ENCODE measurements around the gene ITGA7.
A peak's percentile ranks its signal among the peaks of the same experiment; 100 is the strongest.

ITGA7 gene

DNA sequence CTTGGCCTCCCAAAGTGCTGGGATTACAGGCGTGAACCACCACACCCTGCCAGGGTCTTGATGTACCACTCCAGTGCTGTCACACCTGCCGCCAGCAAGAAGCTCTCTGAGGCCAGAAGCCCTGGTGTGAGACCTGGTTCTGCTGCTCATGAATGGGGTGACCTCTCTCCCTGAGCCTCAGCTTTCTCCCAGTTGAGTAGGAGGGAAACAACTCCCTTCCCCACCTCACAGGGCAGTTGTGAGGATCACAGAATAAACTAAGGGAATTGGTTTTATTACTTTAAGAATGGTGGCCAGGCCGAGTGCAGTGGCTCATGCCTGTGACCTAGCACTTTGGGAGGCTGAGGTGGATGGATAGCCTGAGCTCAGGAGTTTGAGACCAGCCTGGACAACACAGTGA, 26.9 kb upstream of the ITGA7 start:
- no peak for DNase-seq

- DNase-seq = no peak
These were observed 26.2 kb upstream of the ITGA7 start for GRCh38 chr12:55733858-55734257.

GRCh38 chr12:55733021-55733555, 25.4 kb upstream of the ITGA7 start:
- DNase-seq = no peak

GRCh38 chr12:55732288-55732687, 24.6 kb upstream of the ITGA7 start:
- no peak for DNase-seq

- peak; percentile 35 for DNase-seq
These were observed 22.4 kb upstream of the ITGA7 start for GRCh38 chr12:55729819-55730818.

DNA sequence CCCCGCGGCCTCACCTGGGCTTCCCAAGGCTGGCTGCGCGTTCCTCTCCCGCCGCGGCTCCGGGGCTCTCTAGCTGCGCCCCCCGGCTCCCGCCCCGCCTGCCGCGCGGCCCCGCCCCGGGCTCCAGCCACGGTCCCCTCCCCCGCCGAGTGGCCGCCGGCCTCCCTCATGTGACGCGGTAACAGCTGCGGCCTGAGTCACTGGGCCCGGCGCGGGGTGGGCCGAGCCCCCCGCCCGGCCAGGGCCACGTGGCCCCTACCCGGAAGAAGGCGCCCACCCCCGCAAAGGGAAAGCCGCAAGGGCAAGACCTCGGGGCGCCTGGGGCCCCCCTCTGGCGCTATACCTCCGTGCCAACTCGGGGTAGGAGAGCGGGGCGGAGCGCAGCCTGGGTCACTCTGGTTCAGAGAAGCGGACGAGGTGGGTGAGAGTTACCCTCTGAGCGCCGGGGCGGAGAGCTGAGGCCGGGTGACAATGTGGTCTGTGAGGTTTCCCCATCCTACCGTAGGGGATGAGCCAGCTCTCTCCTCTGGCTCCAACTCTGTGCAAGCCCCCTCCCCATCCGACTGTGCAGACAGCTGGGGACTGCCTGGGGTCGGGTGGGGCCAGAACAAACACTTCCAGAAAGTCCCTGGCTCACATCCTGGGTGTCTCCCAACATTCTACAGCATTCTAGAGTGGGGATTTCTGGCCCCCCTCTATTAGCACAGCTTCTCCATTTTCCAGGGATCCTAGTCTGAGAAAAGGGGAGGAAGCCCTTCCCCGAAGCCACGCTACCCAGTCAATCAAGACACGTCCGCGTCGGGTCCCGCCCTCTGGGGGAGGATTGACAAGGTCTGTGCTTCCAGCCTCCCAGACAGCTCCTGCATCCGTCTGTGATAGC, 21.5 kb upstream of the ITGA7 start, which contains the start of gene CD63:
Gene CD63, minus strand, starts transcription at position 71 of the 880 bp plus-strand sequence. CDS start 668 bp downstream, outside the sequence.
- peak; percentile 51 for DNase-seq

- DNase-seq = no peak
These were observed 20.7 kb upstream of the ITGA7 start for GRCh38 chr12:55728186-55728938.

DNA sequence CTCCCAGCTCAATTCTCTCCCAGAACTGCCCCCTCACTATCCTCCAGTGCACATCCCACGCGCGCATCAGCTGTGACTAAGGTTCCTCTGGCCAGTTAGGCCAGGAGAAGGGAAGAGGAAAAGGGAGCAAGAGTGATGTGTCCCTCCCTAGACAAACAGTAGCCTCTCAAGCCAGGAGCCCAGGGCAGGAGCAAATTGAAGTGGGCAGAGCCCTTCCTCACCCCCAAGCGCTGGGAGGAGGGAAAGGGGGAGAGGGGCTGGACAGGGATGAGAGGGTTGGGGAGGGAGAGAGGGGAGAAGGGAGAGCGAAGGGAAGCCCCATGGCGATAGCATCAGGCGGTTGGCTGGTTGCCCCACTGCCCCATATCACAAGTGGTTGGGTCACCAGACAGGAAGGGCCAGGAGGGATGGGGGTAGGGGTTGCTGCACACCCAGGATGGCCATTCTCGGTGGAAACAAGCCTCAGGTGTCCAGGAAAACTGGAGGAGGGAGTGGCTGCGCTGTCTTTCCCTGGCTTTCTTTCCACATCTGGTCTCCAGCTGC, 20.0 kb upstream of the ITGA7 start:
- DNase-seq = no peak

DNA sequence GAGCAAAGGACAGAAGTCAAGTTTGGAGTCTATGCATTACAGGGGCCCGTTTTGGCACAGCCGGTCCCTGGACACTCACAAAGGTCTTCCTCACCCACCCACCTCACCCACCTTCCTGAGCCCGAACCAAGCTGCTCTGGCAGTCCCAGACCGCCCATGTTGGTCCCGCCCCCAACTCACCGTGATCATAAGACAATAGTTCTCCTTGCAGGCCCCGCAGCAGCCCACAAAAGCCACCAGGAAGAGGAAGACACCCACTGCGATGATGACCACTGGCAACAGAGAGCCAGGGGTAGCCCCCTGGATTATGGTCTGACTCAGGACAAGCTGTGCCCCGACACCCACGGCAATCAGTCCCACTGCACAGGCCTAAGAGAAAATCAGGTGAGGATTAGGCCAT, 19.3 kb upstream of the ITGA7 start:
- DNase-seq = no peak

- no peak for DNase-seq
These were observed 17.9 kb upstream of the ITGA7 start for GRCh38 chr12:55725556-55725955.

DNA sequence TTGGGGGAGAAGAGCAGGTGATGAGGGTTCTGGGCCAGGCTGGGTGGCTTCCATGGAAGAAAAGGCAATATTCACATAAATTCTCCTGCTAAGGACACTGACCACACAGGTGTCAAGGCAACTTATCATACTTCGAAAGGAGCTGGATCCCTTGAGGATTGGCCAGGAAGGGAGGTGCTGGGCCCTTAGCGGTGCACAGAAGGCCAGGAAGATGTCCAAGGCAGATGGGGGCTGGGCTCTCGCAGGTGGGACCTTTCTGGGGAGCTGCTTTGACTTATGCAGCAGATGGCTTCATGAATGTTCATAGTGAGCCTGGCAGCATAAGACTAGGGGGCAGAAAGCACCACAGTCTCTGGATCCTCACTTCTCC, 17.2 kb upstream of the ITGA7 start:
- no peak for DNase-seq

DNA sequence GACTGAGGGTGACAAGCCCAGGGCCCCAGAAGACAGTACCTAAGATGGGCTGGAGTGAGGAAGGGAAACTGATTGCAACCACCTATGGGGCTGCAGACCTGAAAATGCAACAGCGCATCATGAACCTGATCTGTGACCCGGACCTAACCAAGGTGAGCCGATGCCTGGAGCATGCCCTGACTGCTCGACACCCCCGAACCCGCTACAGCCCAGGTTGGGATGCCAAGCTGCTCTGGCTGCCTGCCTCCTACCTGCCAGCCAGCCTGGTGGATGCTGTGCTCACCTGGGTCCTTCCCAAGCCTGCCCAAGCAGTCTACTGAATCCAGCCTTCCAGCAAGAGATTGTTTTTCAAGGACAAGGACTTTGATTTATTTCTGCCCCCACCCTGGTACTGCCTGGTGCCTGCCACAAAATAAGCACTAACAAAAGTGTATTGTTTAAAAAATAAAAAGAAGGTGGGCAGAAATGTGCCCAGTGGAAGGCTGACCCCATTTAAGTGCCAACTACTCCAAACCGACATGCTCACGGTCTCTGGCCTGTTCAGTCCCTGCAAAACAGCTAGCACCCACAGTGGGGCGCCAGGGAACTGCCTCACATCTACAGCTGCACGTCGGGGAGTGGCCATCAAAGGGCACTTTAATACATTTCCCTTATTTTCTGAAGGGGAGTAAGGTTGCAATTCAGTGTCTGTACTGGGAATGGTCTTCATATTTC, 16.7 kb upstream of the ITGA7 start:
- peak; percentile 66 for DNase-seq

- no peak for DNase-seq
These were observed 16.0 kb upstream of the ITGA7 start for GRCh38 chr12:55723516-55724225.

GRCh38 chr12:55722948-55723347, 15.2 kb upstream of the ITGA7 start:
- DNase-seq = no peak

DNA sequence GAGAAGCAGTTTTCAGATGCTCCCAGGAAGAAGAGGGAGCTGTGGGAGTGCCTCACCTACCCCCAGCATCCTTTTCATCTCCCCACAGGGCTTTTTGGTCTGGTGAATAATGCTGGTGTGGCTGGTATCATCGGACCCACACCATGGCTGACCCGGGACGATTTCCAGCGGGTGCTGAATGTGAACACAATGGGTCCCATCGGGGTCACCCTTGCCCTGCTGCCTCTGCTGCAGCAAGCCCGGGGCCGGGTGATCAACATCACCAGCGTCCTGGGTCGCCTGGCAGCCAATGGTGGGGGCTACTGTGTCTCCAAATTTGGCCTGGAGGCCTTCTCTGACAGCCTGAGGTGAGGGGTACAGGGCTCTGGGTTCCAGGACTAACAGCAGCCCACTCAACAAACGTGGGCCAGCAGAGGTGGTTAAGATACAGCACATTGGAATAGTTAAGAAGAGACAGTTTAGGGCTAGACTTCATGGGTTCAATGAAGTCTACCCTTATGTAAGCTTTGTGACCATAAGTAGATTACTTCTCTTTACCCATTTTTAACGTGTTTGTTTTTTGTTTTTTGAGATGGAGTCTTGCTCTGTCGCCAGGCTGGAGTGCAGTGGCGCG, 14.0 kb upstream of the ITGA7 start:
- DNase-seq = no peak

DNA sequence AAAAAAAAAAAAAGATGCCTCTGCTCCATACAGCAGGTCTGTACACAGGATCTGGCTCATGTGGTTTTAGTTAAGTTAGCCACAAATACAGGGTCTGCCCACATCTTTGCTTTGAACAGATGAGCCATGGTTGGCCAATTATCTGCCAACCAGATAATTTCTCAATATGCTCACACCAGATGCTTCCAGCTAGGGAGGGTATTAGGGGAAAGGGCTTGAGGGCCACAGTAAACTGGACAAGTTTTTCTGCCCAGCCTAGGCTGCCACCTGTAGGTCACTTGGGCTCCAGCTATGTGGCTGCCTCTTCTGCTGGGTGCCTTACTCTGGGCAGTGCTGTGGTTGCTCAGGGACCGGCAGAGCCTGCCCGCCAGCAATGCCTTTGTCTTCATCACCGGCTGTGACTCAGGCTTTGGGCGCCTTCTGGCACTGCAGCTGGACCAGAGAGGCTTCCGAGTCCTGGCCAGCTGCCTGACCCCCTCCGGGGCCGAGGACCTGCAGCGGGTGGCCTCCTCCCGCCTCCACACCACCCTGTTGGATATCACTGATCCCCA, 13.3 kb upstream of the ITGA7 start:
- DNase-seq = peak; percentile 33

DNA sequence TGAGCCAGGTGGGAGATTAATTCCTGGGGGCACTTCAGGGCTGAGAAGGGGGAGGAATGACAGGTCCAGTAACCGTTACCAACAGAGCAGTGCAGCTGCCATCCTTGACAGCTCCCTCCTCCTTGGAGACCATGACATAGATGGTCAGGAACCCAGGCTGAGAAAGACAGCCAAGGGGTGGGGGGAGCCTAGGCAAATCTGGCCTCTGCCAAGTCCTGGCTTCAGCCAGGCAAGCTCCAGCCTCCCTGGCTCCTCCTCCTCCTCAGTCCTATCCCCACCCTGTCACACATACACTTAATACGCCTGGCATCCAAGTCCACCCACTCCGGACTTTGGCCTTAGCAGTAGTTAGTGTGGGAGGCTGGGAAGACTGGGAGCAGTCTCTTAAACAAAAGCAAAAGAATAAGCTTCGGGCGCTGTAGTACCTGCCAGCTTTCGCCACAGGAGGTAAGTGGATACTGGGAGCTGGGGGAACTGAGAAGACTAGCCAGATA, 12.4 kb upstream of the ITGA7 start, which contains the start of gene RDH5:
Gene RDH5, plus strand, starts transcription at position 323 of the 494 bp plus-strand sequence. CDS start 792 bp downstream, outside the sequence.
- no peak for DNase-seq

- DNase-seq = no peak
These were observed 11.7 kb upstream of the ITGA7 start for GRCh38 chr12:55719371-55719770.

- no peak for DNase-seq
These were observed 11.0 kb upstream of the ITGA7 start for GRCh38 chr12:55718624-55719275.
